Activated CD8-positive, alpha-beta T cell treated with anti-CD3 and anti-CD28 coated beads for 36 hours (primary cell): Measurements from ENCODE around the gene ZNF524. TPM values are rescaled to one million over a fixed set of nuclear protein-coding genes. Genes with fewer than 3 reads are reported as not detected.

Experiments used
- ATAC-seq: fragments of 200-7000 bp; cut with Tn5 transposase; one replicate; pipeline ENCODE4 v1.10.0; 2021; ENCODE audit warnings: mild to moderate bottlenecking, moderate library complexity
- CTCF ChIA-PET: fragments of 350-600 bp; sonication (Branson Sonifier 250); formaldehyde crosslinking; loops from one replicate; lab custom pipeline; 2021; ENCODE audit warnings: antibody characterized with exemption; lab: Charles Lee
- POLR2A ChIA-PET: fragments of 350-600 bp; sonication (Branson Sonifier 250); formaldehyde crosslinking; loops from one replicate; lab custom pipeline; 2021; ENCODE audit warnings: antibody characterized with exemption; lab: Charles Lee
- DNase-seq: peaks from one replicate; pipeline ENCODE4 v3.0.0-alpha.2; 2020
- H3K27ac Mint-ChIP-seq: one replicate; pipeline ENCODE4 v1.8.0; 2021; ENCODE audit warnings: mild to moderate bottlenecking, mixed read lengths
- H3K27me3 Mint-ChIP-seq: one replicate; pipeline ENCODE4 v1.8.0; 2021; ENCODE audit warnings: mixed read lengths
- H3K36me3 Mint-ChIP-seq: one replicate; pipeline ENCODE4 v1.8.0; 2021; ENCODE audit warnings: low read depth, mixed read lengths
- H3K4me1 Mint-ChIP-seq: one replicate; pipeline ENCODE4 v1.8.0; 2021; ENCODE audit warnings: low read depth, mixed read lengths
- H3K4me3 Mint-ChIP-seq: one replicate; pipeline ENCODE4 v1.8.0; 2021; ENCODE audit warnings: mild to moderate bottlenecking, moderate library complexity, mixed read lengths
- H3K9me3 Mint-ChIP-seq: one replicate; pipeline ENCODE4 v1.8.0; 2021; ENCODE audit warnings: mixed read lengths
- CTCF ChIP-seq: fragments of 200-600 bp; IDR thresholded peaks from one replicate; pipeline ENCODE4 v1.8.0; 2022; ENCODE audit warnings: antibody characterized with exemption, mild to moderate bottlenecking
- intact Hi-C: fragments of 100-400 bp; cut with micrococcal nuclease; formaldehyde crosslinking; loops from one replicate; pipeline ENCODE4 v1.10.0; 2022
- total RNA-seq, 2 experiments: library from RNA; stranded (reverse); gene quantifications; one replicate each; pipeline ENCODE4 v1.2.3, GENCODE V29; 2021

Gene ZNF524
- total RNA-seq, 2 experiments from 2014 or later, result 11.0 to 12.3 TPM

GRCh38 chr19:55603581-55604292 lies 3.6 kb downstream of the ZNF524 start:
- no peak for TF ChIP-seq CTCF
- Mint-ChIP-seq H3K9me3 (peaks cover 2% of the 10 kb centered on the region), H3K27me3 (no peaks in the 10 kb centered on the region), H3K27ac (peak overlapping the region; percentile 91), H3K4me1 (peaks cover 50% of the 10 kb centered on the region), H3K36me3 (peaks cover 24% of the 10 kb centered on the region), H3K4me3 (peak overlapping the region; percentile 80)
- no peak for DNase-seq
- POLR2A ChIA-PET, result interaction anchor here (0.8 to 1.2 kb wide), 4 partner anchors 9 to 213 kb away, joined by 3 read pairs; no protein-coding TSS in a partner anchor
- CTCF ChIA-PET, result interaction anchor here (0.8 kb wide), 1 partner anchor 34 kb away, joined by 3 read pairs; no protein-coding TSS in a partner anchor
- no peak for ATAC-seq
- intact Hi-C loops, result no loop called here

- peaks cover 2% of the 10 kb centered on the region for H3K9me3 Mint-ChIP-seq
- no peaks in the 10 kb centered on the region for H3K27me3 Mint-ChIP-seq
- intact Hi-C loops, result no loop called here
- ChIA-PET POLR2A (interaction anchor here (1.0 to 2.5 kb wide), 6 partner anchors 8 to 214 kb away, joined by 3 to 26 read pairs (median 4); partner anchors contain the start of gene ZNF784), CTCF (interaction anchor here (1.0 to 2.4 kb wide), 18 partner anchors 12 to 138 kb away, joined by 3 to 22 read pairs (median 8); partner anchors contain the start of genes U2AF2 and ZNF784)
- no peak for TF ChIP-seq CTCF
- H3K4me3 Mint-ChIP-seq, result peak overlapping the region; percentile 80
- H3K4me1 Mint-ChIP-seq, result peaks cover 53% of the 10 kb centered on the region
- H3K27ac Mint-ChIP-seq, result peak overlapping the region; percentile 91
- ATAC-seq (peak; percentile 86), DNase-seq (peak; percentile 99)
- peaks cover 30% of the 10 kb centered on the region for H3K36me3 Mint-ChIP-seq
Observed at GRCh38 chr19:55605207-55605636, 5.1 kb downstream of the ZNF524 start.

GRCh38 chr19:55605637-55606470 lies 5.8 kb downstream of the ZNF524 start, which contains the start of gene ZNF865:
Gene ZNF865 (plus strand): TSS chr19:55605647. CDS start chr19:55613619, 7,972 bp downstream.
- TF ChIP-seq CTCF, result peak; percentile 66
- Mint-ChIP-seq H3K36me3 (peaks cover 35% of the 10 kb centered on the region), H3K9me3 (peaks cover 2% of the 10 kb centered on the region), H3K4me3 (peak within 1 kb of the TSS; percentile 92), H3K4me1 (peaks cover 56% of the 10 kb centered on the region), H3K27ac (peak within 1 kb of the TSS; percentile 96), H3K27me3 (no peaks in the 10 kb centered on the region)
- CTCF ChIA-PET, result interaction anchor here (0.8 to 2.4 kb wide), 30 partner anchors 11 to 138 kb away, joined by 3 to 22 read pairs (median 6); partner anchors contain the start of genes CCDC106, NAT14, U2AF2 and ZNF628
- intact Hi-C loops, result no loop called here
- peak; percentile 87 for DNase-seq
- ATAC-seq, result peak; percentile 26
- POLR2A ChIA-PET, result interaction anchor here (1.0 to 2.5 kb wide), 7 partner anchors 10 to 36 kb away, joined by 3 to 26 read pairs (median 5); partner anchors contain the start of genes ZNF579 and ZNF784

GRCh38 chr19:55606471-55606787 lies 6.3 kb downstream of the ZNF524 start:
- H3K27ac Mint-ChIP-seq, result peak overlapping the region; percentile 96
- peak; percentile 13 for TF ChIP-seq CTCF
- no peaks in the 10 kb centered on the region for H3K27me3 Mint-ChIP-seq
- peaks cover 38% of the 10 kb centered on the region for H3K36me3 Mint-ChIP-seq
- no peak for DNase-seq
- CTCF ChIA-PET, result interaction anchor here (0.8 to 2.4 kb wide), 30 partner anchors 11 to 139 kb away, joined by 3 to 22 read pairs (median 6); partner anchors contain the start of genes CCDC106, NAT14, U2AF2 and ZNF628
- no peak for ATAC-seq
- peaks cover 2% of the 10 kb centered on the region for H3K9me3 Mint-ChIP-seq
- intact Hi-C loops, result no loop called here
- peak overlapping the region; percentile 92 for H3K4me3 Mint-ChIP-seq
- POLR2A ChIA-PET, result interaction anchor here (1.0 to 2.5 kb wide), 7 partner anchors 9 to 36 kb away, joined by 3 to 26 read pairs (median 5); partner anchors contain the start of genes ZNF579 and ZNF784
- H3K4me1 Mint-ChIP-seq, result peaks cover 55% of the 10 kb centered on the region
